OCI-LY3 (cell line): ENCODE results near the gene ACIN1.

Experiments
- CTCF ChIP-seq: fragments of 200-600, 300-600 bp; sonication (generic); IDR thresholded peaks from 2 replicates; pipeline ENCODE4 v1.5.1; 2014; ENCODE audit warnings: antibody characterized with exemption, low read length, low read depth
- EZH2phosphoT487 ChIP-seq: fragments of 200-600 bp; shearing (Covaris generic); IDR thresholded peaks from 2 replicates; pipeline ENCODE4 v1.6.1; 2018; ENCODE audit warnings: antibody characterized with exemption, mixed run types, low read depth

- no peak for TF ChIP-seq CTCF
- TF ChIP-seq EZH2phosphoT487 = no peak
Observed at GRCh38 chr14:23018107-23018506, 76.8 kb downstream of the ACIN1 start.
